ENCODE measurements around the gene RBM10. TPM values are rescaled to one million over a fixed set of nuclear protein-coding genes. Genes with fewer than 3 reads are reported as not detected.

Gene RBM10
- total RNA-seq, 1 donor from 2014 or later: 27.8 TPM

DNA sequence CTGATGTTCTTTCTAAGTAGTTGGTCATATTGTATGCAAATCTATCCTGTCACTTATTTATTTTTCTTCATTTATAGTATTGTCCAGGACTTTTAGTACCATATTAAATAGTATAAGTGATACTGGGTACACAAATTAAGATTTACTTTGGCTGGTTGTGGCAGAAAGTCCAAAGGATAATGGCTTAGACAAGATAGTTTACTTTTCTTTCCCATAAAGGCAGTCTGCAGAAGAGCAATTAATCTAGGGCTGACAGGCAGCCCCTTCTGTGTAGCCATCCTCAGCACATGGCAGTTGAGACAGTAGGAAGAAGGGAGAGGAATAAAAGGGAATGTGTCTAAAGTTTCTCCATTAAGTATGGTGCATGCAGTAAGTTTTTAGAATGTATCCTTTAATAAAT lies 6.4 kb downstream of the RBM10 start:
- no peak for DNase-seq

DNA sequence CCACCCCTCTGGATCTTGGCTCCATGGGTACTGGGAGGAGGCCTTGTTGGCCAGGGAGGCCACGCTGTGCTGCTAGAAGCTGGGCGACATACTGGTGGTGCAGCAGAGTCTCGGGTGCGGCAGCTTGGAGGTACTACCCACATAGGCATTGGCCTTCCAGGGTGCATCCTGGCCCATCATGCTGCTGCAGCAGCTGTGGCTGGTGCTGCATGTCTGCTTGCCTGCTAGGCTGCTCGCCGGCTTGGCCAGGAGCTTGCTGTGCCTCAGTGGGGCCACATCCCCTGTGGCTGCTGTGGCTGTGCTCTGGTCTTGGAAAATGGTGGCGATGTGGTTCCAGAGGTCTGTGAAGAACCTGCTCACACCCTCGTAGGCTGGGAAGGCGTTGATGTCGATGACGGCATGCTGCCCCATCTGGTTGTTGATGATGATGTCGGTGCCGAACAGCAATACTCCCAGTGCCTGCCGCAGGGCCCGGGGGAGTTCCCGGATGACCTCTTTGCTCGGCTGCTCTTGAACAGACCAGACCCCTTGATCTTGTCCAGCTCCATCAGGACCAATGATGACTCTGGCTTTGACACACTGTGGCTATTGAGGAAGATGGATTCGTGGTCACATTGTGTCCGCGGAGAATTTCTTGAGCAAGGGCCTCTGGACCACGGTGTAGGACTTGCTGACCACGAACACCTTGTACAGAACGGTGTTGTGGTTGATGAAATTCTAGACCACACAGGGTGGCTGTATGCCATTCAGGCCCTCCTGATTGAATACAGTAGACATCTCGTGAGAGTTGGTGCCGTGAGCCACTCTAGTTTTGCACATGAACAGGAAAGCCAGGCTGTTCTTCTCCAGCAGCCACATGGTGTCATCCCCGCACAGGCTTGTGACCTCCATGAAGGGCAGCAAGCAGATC lies 11.8 kb downstream of the RBM10 start:
- DNase-seq: no peak

DNA sequence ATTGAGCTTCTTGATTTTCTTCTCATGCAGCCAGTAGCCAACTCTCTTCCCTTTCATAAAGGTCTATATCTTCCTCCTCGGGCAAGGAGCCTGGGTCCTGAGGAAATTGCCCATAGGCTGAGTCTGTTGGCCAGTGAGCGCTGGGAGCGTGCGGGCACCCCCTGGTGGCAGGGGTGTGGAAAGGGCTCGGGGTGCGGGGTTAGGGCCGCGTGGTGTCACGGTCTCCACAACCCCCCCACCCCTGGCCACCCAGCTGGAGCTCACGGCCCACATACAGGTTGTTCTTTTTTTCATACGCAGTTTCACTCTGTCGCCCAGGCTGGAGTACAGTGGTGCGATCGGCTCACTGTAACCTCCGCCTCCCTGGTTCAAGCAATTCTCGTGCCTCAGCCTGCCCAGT lies 13.1 kb downstream of the RBM10 start:
- DNase-seq: no peak

DNA sequence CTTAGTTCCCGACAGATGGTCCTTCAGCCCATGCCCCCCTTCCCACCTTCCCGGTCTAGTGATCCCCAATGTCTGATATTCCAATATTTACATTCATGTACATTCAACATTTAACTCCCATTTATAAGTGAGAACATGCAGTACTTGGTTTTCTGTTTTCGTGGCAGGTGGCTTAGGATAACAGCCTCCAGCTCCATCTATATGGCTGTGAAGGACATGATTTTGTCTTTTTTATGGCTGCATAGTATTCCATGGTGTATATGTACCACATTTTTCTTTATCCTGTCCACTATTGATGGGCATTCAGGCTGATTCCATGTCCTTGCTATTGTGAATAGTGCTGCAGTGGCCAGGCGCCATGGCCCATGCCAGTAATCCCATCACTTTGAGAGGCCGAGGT lies 13.8 kb downstream of the RBM10 start:
- DNase-seq: no peak

DNA sequence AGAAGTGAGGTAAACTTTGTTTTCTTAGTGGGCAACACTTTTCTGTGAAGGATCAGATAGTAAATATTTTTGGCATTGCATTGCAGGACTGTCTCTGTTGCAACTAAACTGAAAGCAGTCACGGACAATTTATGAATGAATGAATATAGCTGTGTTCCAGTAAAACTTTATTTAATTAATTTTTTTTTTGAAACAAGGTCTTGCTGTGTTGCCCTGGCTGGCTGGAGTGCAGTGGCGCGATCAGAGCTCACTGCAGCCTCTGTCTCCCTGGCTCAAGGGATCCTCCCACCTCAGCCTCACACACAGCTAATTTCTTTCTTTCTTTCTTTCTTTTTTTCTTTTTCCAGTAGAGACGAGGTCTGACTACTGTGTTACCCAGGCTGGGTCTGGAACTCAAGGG lies 15.8 kb downstream of the RBM10 start:
- no peak for DNase-seq

DNA sequence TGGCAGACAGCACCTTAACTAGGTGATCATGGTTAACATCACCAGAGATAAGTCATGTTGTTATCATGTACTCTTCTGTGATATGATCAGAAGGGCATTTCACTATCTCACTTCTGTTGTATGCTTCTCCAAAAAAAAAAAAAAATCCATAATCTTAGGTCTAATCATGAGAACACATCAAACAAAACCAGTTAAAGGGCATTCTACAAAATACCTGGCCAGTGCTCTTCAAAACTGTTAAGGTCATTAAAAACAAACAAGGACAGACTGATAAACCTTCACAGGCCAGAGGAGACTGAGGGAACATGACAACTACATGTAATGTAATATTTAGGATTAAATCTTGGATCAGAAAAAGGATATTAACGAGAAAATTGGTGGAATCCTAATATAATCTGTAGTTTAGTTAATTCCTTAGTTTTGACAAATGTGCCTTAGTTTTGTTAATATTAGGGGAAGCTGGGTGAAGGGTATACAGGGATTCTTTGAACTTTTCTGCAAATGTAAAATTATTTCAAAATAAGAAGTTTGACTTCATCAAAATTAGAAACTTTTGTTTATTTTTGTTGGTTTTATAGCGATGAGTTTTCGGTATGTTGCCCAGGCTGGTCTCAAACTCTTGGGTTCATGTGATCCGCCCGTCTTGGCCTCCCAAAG lies 18.0 kb downstream of the RBM10 start:
- DNase-seq: no peak

DNA sequence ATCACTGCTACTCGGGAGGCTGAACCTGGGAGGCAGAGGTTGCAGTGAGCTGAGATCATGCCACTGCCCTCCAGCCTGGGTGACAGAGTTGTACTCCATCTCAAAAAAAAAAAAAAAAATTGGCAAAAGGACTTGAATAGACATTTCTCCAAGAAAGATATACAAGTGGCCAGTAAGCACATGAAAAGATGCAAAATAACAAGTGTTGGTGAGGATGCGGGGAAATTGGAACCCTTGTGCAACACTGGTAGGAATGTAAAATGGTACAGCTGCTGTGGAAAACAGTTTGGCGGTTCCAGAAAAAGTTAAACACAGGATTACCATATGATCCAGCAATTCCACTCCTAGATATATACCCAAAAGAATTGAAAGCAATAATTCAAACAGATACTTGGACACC lies 19.4 kb downstream of the RBM10 start:
- DNase-seq: no peak

DNA sequence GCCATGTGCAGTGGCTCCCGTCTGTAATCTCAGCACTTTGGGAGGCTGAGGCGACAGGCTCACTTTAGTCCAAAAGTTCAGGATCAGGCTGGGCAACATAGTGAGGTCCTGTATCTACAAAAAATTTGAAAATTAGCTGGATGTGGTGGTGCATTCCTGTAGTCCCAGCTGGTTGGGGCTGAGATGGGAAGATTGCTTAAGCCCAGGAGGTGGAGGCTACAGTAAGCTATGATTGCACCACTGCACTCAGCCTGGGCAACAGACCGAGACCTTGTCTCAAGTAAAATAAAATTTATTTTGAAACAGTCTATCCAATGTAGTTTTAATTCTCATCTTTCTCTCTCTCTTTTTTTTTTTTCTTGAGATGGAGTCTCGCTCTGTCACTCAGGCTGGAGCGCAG lies 21.1 kb downstream of the RBM10 start:
- no peak for DNase-seq

DNA sequence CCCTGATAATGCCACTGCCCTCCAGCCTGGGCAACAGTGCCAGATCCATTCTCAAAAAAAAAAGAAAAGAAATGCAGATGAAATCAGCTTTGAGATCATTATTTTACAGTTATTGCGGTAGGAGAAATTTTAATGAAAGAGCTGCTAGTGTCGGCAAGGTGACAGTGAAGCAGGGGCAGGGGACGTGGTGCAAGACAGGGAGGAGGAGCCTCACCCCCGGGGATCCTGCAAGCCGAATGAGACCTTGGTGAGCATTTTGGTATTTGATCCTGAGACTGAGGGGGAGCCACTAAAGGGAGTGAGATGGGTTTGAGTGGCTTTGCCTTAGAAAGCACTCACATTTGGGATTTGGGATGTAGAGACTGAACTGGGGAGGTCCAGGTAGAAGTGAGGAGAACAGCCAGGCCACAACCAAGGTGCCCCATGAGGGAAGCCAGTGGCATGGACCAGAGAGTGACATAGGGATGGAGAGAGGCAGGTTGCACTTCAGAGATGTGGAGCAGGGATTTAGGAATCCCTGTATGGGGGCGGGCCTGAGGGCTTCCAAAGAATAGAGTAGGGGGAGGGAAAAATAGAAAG lies 23.6 kb downstream of the RBM10 start:
- DNase-seq: no peak

DNA sequence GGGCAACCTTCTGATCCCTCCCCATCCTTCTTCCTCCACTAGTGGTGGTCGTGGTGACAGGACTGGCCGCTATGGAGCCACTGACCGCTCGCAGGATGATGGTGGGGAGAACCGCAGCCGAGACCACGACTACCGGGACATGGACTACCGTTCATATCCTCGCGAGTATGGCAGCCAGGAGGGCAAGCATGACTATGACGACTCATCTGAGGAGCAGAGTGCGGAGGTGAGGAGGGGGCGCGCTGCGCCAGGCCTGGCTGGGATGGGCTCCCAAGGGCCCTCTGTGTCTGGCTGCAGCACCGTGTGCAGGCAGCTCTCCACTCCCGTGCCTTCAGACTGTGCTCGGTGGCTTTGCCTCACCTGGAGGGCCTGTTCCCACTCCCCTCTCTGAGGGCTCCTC lies 24.3 kb downstream of the RBM10 start:
- DNase-seq: no peak

DNA sequence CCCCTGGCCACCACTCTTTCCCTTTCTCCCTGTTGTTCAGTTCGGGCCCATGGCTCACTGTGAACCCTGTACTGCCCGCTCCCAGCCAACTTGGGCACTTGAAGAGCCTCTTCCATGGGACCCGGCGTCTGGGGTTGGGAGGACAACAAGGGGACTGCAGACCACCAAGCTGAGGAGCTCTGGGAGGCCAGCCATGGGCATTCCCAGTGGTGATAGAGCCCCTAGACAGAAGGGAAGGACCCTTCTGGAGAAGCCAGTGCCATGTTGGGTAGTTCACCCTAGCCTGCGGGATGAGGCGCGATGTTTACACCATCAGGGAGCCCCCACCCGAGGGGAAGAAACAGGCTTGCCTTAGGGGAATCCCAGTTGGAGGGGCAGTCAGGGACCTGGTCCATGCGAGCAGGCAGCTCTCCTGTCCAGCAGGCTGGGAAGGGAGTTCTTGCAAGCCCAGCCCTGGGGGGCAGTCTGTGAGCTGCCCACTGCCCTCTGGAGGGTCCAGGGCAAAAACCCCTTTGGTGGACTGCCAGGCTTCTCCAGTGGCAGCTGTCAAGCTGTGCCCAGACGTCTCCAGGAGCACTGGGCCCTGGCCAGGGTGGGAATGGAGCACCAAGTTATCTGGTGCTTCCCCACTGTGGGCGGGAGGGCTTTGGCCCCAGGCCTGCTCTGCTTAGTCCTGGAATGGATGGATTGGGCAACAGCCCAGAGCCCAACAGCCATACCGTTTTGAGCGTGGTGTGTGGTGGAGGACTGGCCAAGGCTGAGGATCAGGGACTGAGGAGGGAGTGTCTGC lies 24.9 kb downstream of the RBM10 start:
- no peak for DNase-seq

DNA sequence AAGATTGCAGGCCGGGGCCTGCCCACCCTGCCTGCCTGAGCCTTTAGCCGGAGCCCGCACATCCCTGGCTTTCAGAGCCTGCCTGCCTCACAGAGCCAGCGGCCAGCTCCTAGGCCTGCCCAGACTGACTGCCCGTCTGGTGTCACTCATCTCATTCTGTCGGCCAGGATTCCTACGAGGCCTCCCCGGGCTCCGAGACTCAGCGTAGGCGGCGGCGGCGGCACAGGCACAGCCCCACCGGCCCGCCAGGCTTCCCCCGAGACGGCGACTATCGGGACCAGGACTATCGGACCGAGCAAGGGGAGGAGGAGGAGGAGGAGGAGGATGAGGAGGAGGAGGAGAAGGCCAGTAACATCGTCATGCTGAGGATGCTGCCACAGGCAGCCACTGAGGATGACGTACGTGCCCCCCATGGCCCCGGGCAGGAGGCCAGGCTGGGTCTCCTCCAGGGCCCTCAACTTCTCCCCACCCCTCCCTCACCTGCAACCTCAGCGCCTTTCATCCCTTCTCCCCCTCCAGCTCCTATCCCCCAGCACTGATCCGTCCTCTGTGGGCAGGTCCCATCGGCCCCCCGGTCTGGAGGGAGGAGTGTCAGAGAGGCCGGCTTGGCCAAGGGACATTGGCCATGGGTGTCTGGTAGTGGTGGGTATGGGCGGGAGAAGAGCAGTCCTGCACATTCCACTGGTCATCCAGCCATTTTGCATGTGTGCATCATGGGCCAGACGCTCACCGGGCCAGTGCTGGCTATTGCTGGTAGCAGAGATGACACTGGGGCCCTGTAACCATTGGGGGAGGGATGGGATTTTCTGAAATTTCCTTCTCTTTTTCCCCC lies 26.1 kb downstream of the RBM10 start:
- no peak for DNase-seq

DNA sequence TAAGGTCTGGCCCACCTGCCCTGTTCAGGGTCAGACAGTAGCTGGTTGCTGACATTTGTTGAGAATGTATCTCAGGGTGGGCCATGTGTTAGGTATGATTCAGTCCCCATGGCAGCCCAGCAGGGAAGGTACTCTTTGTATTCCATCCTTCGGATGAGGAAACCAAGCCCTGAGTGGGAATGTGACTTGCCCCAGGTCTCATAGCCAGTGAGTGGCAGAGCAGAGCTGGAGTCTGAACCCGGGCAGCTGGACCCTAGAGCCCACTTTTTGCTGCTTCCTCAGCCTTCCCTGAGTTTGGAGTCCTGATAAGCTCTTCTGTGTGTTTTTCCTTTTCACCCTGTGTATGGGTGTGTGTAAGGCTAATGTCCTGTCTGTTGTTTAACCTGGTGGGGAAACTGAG lies 27.0 kb downstream of the RBM10 start:
- DNase-seq: no peak

DNA sequence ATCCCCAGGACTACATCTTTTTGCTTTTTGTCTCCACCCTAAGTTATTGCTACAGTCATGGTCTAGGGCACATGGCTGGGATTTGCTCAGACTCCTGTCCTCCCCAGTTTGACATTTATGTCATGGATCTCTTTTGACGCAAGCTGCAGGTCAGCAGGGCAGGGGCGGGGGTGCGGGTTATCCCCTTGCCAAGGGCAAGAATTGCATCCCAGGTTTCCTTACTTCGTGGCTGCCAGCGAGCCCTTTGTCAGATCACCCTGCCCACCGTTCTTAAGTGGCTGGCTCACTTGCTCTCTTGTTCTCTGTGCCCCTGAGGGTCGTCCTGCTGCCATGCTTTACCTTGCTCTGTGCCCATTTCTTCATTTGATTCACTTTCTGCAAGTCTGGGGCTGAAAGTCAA lies 27.5 kb downstream of the RBM10 start:
- no peak for DNase-seq

DNA sequence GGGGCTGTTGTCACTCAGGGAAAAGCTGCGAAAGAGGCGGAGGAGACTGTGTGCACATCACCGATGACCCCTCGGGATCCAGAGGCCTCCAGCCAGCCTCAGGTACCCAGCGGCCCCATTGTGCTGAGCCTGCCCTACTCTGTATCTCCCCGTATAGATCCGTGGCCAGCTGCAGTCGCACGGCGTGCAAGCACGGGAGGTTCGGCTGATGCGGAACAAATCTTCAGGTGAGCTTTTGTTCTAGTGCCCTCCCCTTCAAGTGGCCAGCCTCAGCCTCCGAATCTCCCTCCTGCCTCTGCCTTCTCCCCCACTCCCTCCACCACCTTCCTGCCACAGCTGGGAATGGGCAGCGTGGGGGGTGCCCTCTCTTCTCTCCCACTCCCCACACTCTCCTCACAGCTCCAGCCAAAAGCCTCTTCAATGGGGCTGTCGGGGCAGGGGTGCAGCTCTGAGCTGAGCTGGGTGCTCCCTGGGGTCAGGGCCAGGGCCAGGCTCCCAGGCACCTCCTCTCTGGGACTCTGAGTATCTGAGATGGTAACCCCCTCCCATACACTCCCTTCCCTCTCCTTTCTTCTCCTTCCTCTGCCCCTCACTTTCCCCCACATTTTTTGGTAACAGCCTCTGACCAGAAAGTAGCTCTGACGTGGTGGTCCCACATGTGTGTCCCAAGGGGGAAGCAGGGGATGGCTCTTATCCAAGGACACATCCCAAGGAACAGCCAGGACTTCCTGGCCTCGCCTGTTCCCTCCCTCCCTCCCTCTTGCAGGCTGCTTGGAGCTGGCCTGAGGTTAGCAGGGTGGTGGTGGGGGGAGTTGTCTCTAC lies 28.2 kb downstream of the RBM10 start:
- DNase-seq: no peak

DNA sequence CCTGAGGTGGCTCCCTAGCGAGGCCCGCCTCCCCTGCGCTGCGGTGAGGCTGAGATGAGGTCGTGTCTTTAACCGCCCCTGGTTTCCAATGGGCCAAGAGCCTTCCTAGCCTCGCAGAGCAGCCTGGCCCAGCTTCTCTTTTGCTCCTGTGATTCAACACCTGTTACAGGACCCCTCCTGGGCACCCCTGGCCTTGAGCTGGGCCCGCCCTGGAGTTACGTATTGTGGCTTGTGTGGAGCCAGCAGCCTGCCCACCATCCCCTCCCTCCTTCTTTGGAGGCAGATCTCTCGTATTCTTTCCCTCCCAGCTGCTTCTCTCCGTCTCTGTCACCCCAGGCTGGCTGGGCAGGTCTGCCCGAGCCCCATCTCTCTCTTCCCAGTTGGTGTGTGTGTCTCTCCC lies 29.4 kb downstream of the RBM10 start:
- no peak for DNase-seq

DNA sequence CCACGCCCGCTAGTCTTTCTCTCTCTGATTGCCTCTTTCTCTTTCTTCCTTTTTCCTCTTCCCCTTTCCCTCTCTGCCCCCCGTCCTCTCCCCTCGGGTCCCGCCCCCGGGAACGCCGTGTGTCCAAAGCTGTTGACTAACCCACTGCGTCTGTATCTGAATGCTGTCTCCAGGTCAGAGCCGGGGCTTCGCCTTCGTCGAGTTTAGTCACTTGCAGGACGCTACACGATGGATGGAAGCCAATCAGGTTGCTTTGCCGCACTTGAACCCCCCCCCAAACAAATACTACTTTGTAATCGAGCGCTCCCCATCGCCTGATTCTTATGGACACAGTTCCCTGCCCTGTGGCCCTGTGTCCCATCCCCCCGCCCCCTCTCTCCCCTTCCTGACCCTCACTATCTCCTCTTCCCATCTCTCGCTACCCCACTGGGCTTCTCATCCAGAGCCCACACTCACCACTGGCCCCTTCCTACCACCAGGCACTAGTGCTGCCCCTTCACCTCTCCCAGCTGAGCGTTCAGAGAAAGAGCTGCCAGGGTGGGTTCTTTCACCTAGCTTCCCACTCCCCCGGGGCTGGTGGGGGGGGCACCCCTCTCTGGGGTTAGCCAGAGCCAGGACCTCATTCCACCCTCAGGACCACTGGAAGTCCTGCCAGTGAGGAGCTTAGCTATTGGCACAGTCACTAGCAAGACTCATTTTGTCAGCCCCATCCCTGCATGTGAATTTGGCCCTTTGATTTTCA lies 30.0 kb downstream of the RBM10 start:
- DNase-seq: no peak

DNA sequence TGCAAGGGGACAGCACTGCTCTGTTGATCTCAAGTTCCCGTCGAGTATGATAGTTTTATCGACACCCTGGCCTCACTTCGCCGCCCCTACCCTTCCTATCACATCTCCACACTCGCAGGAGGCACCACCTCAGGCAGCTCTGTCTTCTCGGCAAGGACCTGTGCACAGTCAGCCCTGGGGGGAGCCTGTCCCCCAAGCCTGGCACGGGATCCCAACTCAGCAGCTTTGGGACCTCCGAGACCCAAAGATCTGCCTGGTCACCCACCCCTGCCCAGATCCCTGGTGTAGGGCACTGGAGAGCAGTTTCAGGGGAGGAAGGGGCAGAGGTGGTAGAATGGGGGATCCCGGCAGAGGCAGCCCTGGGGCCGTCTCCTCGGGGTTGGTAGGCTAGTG lies 30.6 kb downstream of the RBM10 start:
- no peak for DNase-seq

DNA sequence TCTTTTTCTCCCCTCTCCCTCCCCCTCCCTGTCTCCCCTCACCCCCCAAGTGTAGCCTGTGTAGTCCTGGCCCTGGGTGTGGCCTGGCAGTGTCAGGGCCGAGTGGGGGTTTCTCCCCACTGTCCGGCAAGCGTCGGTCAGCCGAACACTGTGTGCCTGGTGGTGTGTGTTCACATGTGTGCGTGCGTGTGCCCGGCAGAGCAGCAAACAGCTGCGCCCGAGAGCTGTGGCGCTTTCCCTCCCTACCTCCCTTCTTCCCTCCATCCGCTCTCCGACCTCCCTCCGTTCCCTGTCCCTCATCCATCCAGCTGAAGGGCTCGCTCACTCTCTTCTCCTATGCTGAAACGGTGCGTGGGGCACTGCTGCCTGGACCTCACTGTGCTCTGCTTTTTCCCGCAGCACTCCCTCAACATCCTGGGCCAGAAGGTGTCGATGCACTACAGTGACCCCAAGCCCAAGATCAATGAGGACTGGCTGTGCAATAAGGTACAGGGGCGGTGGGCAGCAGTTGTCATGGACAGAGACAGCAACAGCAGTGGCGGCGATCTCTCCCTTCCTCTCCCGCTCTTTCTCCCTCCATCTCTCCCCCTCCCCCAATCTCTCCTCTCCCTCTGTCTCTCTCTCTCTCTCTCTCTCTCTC lies 31.2 kb downstream of the RBM10 start:
- DNase-seq: no peak

DNA sequence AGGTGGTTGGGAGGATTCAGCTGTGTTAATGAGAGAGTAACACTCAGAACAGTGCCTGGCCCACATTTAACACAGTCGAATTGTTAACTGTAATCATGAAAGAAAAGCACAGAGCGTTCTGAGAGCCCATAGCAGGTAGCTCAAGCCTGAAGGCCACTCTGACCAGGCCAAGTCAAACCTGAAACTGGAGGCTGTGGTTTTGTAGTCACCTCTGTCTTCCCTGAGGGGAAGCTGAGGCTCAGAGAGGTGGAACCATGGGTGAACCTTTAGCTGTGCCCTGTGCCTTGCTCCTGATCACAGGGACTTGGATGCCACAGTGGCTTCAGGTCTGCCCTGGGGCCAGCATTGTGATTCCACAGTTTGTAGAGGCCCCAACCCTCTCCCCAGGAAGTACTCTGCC lies 32.1 kb downstream of the RBM10 start:
- DNase-seq: no peak
